A673 (cell line): ENCODE data around the gene ALX4.

ENCODE experiments used
- EZH2 ChIP-seq: fragments of 200-600 bp; sonication (generic); IDR thresholded peaks from 2 replicates; pipeline ENCODE4 v1.6.1; 2017; ENCODE audit warnings: borderline replicate concordance, low read depth, mild to moderate bottlenecking, mixed read lengths, antibody characterized with exemption, low read length; ENCODE audit not compliant: poor library complexity, severe bottlenecking
- TF ChIP-seq, protein P1 (sequence below): fragments of 300-800, 200-600 bp; sonication (generic); conservative IDR thresholded peaks from 2 replicates; pipeline ENCODE4 v1.5.1; 2017; ENCODE audit warnings: low read depth, mild to moderate bottlenecking, antibody characterized with exemption, low read length, moderate library complexity, mixed read lengths

DNA sequence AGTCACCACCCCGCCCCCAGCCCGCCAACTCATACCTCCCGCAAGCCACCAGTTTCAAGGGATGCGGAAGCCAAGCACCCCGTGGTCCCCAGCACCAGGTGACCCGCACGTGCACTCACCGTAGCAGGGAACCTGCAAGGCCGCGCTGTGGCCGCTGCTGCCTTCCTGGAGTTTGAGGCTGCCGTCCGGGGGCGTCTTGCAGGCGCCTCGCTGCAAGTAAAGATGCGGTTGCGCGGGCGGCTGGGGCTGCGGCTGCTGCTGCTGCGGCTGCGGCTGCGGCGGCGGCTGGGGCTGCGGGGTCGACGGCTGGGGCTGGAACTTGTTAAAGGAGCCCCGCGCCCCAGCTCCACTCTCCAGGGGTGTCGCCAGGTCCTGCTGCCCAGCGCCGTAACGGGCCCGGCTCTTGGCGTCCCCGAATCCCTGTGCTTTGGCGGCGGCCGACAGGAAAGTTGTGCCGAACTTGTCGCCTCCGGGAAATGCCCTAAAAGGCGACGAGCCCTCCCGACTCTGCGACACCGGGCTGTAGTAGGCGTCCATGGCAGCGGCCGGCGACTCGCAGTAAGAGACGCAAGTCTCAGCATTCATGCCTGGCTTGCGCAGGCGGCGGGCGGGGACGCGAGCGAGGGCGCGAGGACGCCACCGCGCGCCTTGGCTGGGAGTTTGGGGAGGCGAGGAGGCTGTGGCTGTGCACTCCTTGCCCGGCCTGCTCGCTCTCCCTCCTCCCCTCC is at the start of gene ALX4:
- TF ChIP-seq, protein P1, sequence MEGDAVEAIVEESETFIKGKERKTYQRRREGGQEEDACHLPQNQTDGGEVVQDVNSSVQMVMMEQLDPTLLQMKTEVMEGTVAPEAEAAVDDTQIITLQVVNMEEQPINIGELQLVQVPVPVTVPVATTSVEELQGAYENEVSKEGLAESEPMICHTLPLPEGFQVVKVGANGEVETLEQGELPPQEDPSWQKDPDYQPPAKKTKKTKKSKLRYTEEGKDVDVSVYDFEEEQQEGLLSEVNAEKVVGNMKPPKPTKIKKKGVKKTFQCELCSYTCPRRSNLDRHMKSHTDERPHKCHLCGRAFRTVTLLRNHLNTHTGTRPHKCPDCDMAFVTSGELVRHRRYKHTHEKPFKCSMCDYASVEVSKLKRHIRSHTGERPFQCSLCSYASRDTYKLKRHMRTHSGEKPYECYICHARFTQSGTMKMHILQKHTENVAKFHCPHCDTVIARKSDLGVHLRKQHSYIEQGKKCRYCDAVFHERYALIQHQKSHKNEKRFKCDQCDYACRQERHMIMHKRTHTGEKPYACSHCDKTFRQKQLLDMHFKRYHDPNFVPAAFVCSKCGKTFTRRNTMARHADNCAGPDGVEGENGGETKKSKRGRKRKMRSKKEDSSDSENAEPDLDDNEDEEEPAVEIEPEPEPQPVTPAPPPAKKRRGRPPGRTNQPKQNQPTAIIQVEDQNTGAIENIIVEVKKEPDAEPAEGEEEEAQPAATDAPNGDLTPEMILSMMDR = peak; percentile 40
- no peak for TF ChIP-seq EZH2
